GM23338 (cell line): ENCODE measurements around the gene SNRNP35. TPM values are rescaled to one million over a fixed set of nuclear protein-coding genes. Genes with fewer than 3 reads are reported as not detected.

Experiments used
- ATAC-seq: fragments of 200-7000 bp; cut with Tn5 transposase; 3 replicates; pipeline ENCODE4 v1.9.1; 2020
- DNase-seq: peaks from one replicate; pipeline ENCODE4 v3.0.0-alpha.2; 2015; ENCODE audit warnings: low spot score
- H2AFZ ChIP-seq: fragments of 200-600 bp; sonication (generic); 2 replicates; pipeline ENCODE4 v1.8.0; 2016; ENCODE audit warnings: antibody characterized with exemption, mild to moderate bottlenecking, moderate library complexity
- H3F3A ChIP-seq: fragments of 200-600 bp; sonication (generic); replicated peaks from 2 replicates; pipeline ENCODE4 v1.8.0; 2017; ENCODE audit warnings: antibody characterized with exemption, mixed run types, low read depth
- H3K27ac ChIP-seq: fragments of 200-600 bp; sonication (generic); 2 replicates; pipeline ENCODE4 v1.6.1; 2016; ENCODE audit warnings: low read depth
- H3K27me3 ChIP-seq: fragments of 200-600 bp; sonication (generic); 2 replicates; pipeline ENCODE4 v1.8.0; 2016; ENCODE audit warnings: mild to moderate bottlenecking, mixed run types, moderate library complexity; ENCODE audit not compliant: insufficient read depth
- H3K36me3 ChIP-seq: fragments of 200-600 bp; sonication (generic); 2 replicates; pipeline ENCODE4 v1.8.0; 2016; ENCODE audit warnings: mild to moderate bottlenecking; ENCODE audit not compliant: insufficient read depth
- H3K4me1 ChIP-seq: fragments of 200-600 bp; sonication (generic); 2 replicates; pipeline ENCODE4 v1.8.0; 2016; ENCODE audit warnings: mild to moderate bottlenecking, moderate library complexity; ENCODE audit not compliant: insufficient read depth
- H3K4me2 ChIP-seq: fragments of 200-600 bp; sonication (generic); 2 replicates; pipeline ENCODE4 v1.7.1; 2017; ENCODE audit warnings: mixed run types
- H3K4me3 ChIP-seq: fragments of 200-600 bp; sonication (generic); 2 replicates; pipeline ENCODE4 v1.6.1; 2016; ENCODE audit warnings: mixed run types
- H3K79me2 ChIP-seq: fragments of 200-600 bp; sonication (generic); replicated peaks from 2 replicates; pipeline ENCODE4 v1.8.0; 2017; ENCODE audit warnings: mild to moderate bottlenecking; ENCODE audit not compliant: insufficient read depth
- H3K9me2 ChIP-seq: fragments of 200-600 bp; sonication (generic); 2 replicates; pipeline ENCODE4 v1.8.0; 2017; ENCODE audit not compliant: insufficient read depth
- H4K20me1 ChIP-seq: fragments of 200-600 bp; sonication (generic); replicated peaks from 2 replicates; pipeline ENCODE4 v1.8.0; 2017; ENCODE audit warnings: mild to moderate bottlenecking; ENCODE audit not compliant: insufficient read depth
- H3K27ac Mint-ChIP-seq: 2 replicates; pipeline ENCODE4 v1.8.0; 2020; ENCODE audit warnings: inconsistent platforms, mild to moderate bottlenecking, moderate library complexity, mixed read lengths
- H3K27me3 Mint-ChIP-seq: 3 replicates; pipeline ENCODE4 v1.8.0; 2022; ENCODE audit warnings: low read depth, mild to moderate bottlenecking, moderate library complexity, mixed read lengths, inconsistent platforms; ENCODE audit not compliant: insufficient read depth, poor library complexity
- H3K36me3 Mint-ChIP-seq: 3 replicates; pipeline ENCODE4 v1.8.0; 2021; ENCODE audit warnings: low read depth, mild to moderate bottlenecking, inconsistent platforms, moderate library complexity, mixed read lengths
- H3K4me1 Mint-ChIP-seq: 3 replicates; pipeline ENCODE4 v1.8.0; 2020; ENCODE audit warnings: mild to moderate bottlenecking, inconsistent platforms, mixed read lengths
- H3K4me3 Mint-ChIP-seq: 3 replicates; pipeline ENCODE4 v1.8.0; 2021; ENCODE audit warnings: moderate library complexity, mild to moderate bottlenecking, inconsistent platforms, mixed read lengths
- H3K9me3 Mint-ChIP-seq: 3 replicates; pipeline ENCODE4 v1.8.0; 2020; ENCODE audit warnings: moderate library complexity, mild to moderate bottlenecking, inconsistent platforms, mixed read lengths
- CREB1 ChIP-seq: fragments of 250-450 bp; sonication (Bioruptor Pico); IDR thresholded peaks from 2 replicates; pipeline ENCODE4 v1.5.0; 2020; ENCODE audit warnings: low read depth, mild to moderate bottlenecking, moderate library complexity
- CTCF ChIP-seq, 2 experiments: fragments of 200-600 bp in 1 of 2; sonication (generic) in 1 of 2; conservative IDR thresholded peaks; 2 replicates each; pipeline versions ENCODE4 v1.5.1 to v1.6.1; 2016 to 2017; ENCODE audit warnings: antibody characterized with exemption in 2 of 2, low read depth in 2 of 2, mild to moderate bottlenecking in 2 of 2, moderate library complexity in 1 of 2
- ETS1 ChIP-seq: IDR thresholded peaks from 2 replicates; pipeline ENCODE4 v1.6.1; 2016; ENCODE audit warnings: antibody characterized with exemption
- EZH2 ChIP-seq: fragments of 200-600 bp; sonication (generic); IDR thresholded peaks from one replicate; pipeline ENCODE4 v1.8.0; 2017; ENCODE audit warnings: antibody characterized with exemption, mild to moderate bottlenecking, low read depth; ENCODE audit not compliant: unreplicated experiment
- JUNB ChIP-seq: IDR thresholded peaks from one replicate; pipeline ENCODE4 v1.6.1; 2016; ENCODE audit warnings: antibody characterized with exemption; ENCODE audit not compliant: unreplicated experiment
- NANOG ChIP-seq: IDR thresholded peaks from 2 replicates; pipeline ENCODE4 v1.6.1; 2016; ENCODE audit warnings: antibody characterized with exemption, borderline replicate concordance
- REST ChIP-seq: IDR thresholded peaks from one replicate; pipeline ENCODE4 v1.6.1; 2018; ENCODE audit warnings: antibody characterized with exemption; ENCODE audit not compliant: unreplicated experiment
- STAT1 ChIP-seq: IDR thresholded peaks from one replicate; pipeline ENCODE4 v1.6.1; 2016; ENCODE audit warnings: antibody characterized with exemption; ENCODE audit not compliant: unreplicated experiment
- ZNF331 ChIP-seq: fragments of 250-450 bp; sonication (Bioruptor Pico); IDR thresholded peaks from 2 replicates; pipeline ENCODE4 v1.5.0; 2020; ENCODE audit warnings: low read depth, mild to moderate bottlenecking, moderate library complexity
- ZNF462 ChIP-seq: fragments of 250-450 bp; sonication (Bioruptor Pico); IDR thresholded peaks from 2 replicates; pipeline ENCODE4 v1.5.0; 2020; ENCODE audit warnings: mild to moderate bottlenecking, moderate library complexity
- polyA plus RNA-seq: library from polyadenylated mRNA; unstranded; fragments of >200 nt; fragmentation: Nextera tagmentation; extraction: Ambion mirVana; gene quantifications from 2 replicates; pipeline ENCODE4 v1.2.1, GENCODE V29; 2016
- total RNA-seq: library from RNA; depleted of rRNA; stranded (reverse); fragments of >200 nt; shearing (Covaris generic); gene quantifications from 2 replicates; pipeline ENCODE4 v1.2.3, GENCODE V29; 2014

Gene SNRNP35
- total and polyA plus RNA-seq, 2 experiments from 2014 or later = 8.4 to 38.4 TPM

GRCh38 chr12:123446333-123446713, 11.6 kb upstream of the SNRNP35 start:
- Histone ChIP-seq H3K9me2 (no peaks in the 10 kb centered on the region), H3K4me1 (peaks cover 11% of the 10 kb centered on the region), H2AFZ (peak overlapping the region; percentile 53; the same call in 1 of the 2 replicates), H4K20me1 (no peaks in the 10 kb centered on the region), H3K4me3 (no peak overlapping the region), H3K4me2 (no peak overlapping the region), H3K27ac (no peak overlapping the region), H3K36me3 (no peaks in the 10 kb centered on the region), H3K27me3 (no peaks in the 10 kb centered on the region), H3K79me2 (no peaks in the 10 kb centered on the region), H3F3A (no peaks in the 10 kb centered on the region)
- Mint-ChIP-seq H3K36me3 (no peaks in the 10 kb centered on the region), H3K27me3 (peaks cover 8% of the 10 kb centered on the region), H3K27ac (no peak overlapping the region), H3K9me3 (no peaks in the 10 kb centered on the region), H3K4me3 (no peak overlapping the region), H3K4me1 (peaks cover 8% of the 10 kb centered on the region; the same call in 2 of the 3 replicates)
- no peak for DNase-seq
- no peak for ATAC-seq
- no peak for TF ChIP-seq EZH2
- TF ChIP-seq ZNF462 (CRISPR knock-in tag) = no peak
- TF ChIP-seq CREB1 (CRISPR knock-in tag) = no peak
- TF ChIP-seq STAT1 = no peak
- no peak for TF ChIP-seq ETS1
- TF ChIP-seq JUNB = no peak
- no peak for TF ChIP-seq CTCF (conservative IDR thresholded peaks at IDR 0.05; ENCODE audit: low read depth in 2 of 2)
- no peak for TF ChIP-seq NANOG
- no peak for TF ChIP-seq ZNF331 (CRISPR knock-in tag)
- no peak for TF ChIP-seq REST
